Non-pigmented ciliary epithelial cell (primary cell): ENCODE measurements around the gene MRAP2.
"Not testable (repeated sequence)": the region's sequence is repeated elsewhere in the genome, so short reads cannot be mapped to it uniquely, and the experiment has no call there.

Experiments
- DNase-seq: peaks from one replicate; pipeline ENCODE4 v3.0.0-alpha.2; 2010; ENCODE audit warnings: low read depth

Gene MRAP2

GRCh38 chr6:84077645-84078044, 44.1 kb downstream of the MRAP2 start:
- no peak for DNase-seq

- DNase-seq, result no peak
Observed at GRCh38 chr6:84078335-84078734, 44.8 kb downstream of the MRAP2 start.

- DNase-seq, result no peak
Observed at GRCh38 chr6:84081222-84081621, 47.6 kb downstream of the MRAP2 start.

- no peak for DNase-seq
Observed at GRCh38 chr6:84082689-84083265, 49.2 kb downstream of the MRAP2 start.

DNA sequence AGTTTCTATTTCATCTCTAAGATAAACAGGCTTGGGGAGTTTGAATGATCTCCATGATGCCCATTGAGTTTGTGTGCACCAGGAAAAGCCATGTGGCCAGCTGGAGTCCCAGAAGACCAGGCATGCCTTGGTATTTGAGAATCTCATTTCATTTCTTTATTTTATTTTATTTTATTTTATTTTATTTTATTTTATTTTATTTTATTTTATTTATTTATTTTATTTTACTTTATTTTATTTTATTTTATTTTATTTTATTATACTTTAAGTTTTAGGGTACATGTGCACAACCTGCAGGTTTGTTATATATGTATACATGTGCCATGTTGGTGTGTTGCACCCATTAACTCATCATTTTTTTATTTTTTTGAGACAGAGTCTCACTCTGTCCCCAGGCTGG, 51.1 kb downstream of the MRAP2 start:
- DNase-seq, result not testable (repeated sequence)

GRCh38 chr6:84086056-84086455, 52.5 kb downstream of the MRAP2 start:
- no peak for DNase-seq

DNA sequence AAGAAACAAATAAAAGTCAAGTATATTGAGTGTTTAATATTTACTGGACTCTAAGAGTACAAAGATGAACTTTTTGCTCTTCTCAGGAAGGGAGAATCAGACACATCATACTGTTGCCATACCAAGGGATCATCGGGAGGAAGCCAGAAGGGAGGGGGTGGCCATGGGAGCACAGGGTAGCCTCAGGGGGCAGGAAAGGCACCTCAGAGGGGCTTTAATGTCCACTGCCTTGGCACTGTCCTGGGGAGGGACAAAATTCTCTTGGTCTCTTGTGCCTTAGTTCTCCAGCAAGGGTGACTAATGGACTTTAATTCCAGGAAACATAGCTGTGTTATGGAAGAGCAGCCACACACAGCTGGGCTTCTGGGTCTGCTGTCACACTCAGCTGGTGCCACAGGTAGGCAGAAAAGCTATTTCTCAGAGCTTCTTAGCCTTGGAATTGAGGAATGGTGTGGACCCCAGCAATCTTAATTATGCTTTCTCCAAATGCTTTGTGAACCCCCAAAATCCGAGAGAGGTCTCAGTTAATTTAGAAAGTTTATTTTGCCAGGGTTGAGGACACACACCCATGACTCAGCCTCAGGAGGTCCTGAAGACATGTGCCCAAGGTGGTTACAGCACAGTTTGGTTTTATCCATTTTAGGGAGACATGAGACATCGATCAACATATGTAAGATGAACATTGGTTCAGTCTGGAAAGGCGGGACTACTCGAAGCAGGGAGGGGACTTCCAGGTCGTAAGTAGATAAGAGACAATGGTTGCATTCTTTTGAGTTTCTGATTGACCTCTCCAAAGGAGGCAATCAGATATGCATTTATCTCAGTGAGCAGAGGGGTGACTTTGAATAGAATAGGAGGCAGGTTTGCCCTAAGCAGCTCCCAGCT, 53.2 kb downstream of the MRAP2 start:
- DNase-seq, result no peak

GRCh38 chr6:84089081-84089480, 55.5 kb downstream of the MRAP2 start:
- no peak for DNase-seq

- DNase-seq, result no peak
Observed at GRCh38 chr6:84089552-84089951, 56.0 kb downstream of the MRAP2 start.

DNA sequence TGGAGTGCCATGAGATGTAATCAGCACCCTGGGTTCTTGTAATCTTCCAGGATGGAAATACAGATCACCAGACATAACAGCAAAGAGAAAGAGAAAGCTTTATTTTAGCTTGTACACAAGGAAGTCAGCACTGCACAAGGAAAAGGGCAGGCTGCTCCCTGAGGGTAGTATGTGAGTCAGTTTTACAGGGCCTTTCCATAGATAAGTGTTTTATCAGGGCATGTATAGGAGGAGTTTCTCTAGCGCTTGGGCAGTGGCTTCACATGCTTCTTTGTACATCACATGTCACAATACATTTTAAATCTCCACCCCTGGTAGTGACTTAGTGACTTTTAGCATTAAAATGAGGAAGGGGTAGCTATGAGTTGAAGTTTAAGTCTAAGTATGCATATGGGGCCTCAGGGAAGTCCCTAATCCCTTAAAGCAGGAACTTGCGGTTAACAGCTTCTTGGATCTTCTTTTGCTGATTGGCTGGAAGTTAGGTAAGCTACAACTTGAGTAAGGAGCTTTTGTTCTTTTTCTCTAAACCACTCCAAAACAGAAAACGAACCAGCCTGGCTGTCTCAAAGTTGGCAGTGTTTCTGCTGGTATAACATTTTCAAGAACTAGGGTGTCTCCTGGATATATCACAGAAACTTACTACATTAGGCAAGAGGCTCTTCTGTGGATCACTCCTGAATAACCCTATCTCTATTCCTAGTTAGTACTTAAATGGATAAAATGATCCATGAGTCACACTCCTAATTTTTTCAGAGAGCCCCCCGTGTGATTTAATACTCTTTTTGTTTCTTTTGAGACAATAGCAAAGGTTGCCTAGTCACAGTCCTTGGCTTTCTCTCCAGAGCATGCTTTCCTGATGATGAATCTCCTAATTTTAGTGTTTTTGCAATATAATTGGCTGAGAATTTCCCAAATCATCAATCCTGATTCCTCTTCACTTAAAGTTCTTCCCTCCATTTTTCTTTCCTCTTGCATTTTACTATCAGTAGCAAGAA, 60.2 kb downstream of the MRAP2 start:
- DNase-seq, result no peak

DNA sequence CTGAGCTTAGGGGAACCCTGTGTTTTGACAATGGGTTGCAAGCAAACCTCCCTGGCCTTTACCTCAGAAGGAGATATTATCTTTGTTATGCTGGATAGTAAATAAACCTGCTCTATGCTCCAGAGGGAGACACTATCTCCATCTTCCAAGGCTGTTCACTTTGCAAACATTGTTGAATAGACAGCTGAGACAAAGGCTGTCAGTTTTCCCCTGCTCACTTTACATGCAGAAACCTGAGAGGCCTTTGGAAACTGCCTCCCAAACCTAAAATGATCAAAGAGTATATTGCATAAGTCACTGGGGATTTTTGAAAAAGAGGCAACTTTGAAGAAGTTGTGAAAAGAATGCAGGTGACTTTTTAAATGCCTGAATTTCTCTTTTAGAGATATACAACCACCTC, 61.6 kb downstream of the MRAP2 start:
- DNase-seq, result no peak

DNA sequence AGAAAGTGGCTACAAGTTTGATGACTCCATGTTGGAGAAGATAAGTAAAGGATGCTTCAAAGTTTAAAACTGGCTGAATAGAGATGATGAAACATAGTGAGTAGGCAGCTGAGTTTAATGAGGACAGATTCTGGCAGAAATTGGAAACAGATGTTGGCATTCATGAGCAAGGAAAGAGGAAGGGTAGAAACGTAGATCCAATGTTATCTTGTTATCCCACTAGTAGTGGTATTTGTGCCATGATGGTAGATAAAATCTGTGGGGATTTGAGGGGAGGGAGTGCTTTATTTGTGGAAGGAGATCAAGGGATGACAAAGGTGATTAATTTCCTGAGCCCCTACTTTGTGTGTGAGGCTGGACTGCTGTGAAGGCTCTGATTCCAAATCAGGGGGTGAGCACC, 69.5 kb downstream of the MRAP2 start:
- no peak for DNase-seq

DNA sequence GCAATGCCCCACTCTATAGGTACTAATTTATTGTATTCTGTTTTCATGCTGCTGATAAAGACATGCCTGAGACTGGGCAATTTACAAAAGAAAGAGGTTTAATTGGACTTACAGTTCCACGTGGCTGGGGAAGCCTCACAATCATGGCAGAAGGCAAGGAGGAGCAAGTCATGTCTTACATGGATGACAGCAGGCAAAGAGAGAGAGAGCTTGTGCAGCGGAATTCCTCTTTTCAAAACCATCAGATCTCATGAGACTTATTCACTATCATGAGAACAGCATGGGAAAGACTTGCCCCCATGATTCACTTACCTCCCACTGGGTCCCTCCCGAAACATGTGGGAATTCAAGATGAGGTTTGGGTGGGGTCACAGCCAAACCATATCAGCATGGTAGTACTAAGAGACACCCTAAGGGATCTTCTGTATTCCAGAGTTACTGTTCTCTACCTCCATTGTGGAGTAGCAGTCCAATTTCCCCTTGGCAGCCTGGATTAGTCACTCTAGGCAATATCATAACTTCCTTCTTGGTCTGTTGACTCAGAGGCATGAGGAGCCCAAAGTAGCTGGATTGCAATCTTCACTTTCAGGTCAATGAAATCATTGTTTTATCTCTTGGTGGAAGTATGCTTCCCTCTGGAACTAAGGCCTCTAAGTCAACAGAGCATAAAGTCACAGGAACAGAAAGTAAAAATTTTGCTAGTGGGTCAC, 71.8 kb downstream of the MRAP2 start:
- DNase-seq, result peak; percentile 9

- DNase-seq, result no peak
Observed at GRCh38 chr6:84107495-84107894, 73.9 kb downstream of the MRAP2 start.

- not testable (repeated sequence) for DNase-seq
Observed at GRCh38 chr6:84111351-84111750, 77.8 kb downstream of the MRAP2 start.

DNA sequence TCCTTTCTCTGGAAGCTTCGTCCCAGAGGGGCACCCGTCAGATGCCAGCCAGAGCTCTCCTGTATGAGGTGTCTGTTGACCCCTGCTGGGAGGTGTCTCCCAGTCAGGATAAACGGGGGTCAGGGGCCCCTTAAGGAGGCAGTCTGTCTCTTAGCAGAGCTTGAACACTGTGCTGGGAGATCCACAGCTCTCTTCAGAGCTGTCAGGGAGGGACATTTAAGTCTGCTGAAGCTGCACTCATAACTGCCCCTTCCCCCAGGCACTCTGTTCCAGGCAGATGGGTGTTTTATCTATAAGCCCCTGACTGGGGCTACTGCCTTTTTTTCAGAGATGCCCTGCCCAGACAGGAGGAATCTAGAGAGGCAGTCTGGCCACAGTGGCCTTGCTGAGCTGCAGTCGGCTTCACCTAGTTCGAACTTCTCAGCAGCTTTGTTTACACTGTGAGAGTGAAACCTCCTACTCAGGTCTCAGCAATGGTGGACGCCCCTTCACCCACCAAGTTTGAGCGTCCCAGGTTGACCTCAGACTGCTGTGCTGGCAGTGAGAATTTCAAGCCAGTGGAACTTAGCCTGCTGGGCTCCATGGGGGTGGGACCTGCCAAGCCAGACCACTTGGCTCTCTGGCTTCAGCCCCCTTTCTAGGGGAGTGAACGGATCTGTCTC, 81.5 kb downstream of the MRAP2 start:
- DNase-seq, result not testable (repeated sequence)

DNA sequence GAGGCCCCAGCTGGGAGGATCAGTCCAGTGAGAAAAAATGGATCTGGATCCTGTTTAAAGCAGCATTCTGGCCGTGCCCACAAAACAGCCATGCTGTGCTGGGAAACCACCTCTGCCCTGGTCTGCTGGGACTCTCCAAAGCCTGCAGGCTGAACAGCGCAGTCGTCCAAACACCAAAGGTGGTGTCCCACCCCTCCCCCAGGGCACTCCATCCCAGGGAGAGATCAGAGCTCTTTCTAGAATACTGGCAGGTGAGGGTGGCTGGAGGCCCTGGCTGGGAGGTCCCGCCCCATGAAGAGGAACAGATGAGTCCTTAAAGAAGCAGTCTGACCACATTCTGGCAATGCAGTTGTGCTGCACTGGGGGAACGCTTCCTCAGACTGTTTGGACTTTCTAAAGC, 84.6 kb downstream of the MRAP2 start:
- no peak for DNase-seq

- no peak for DNase-seq
Observed at GRCh38 chr6:84119277-84119676, 85.7 kb downstream of the MRAP2 start.

GRCh38 chr6:84123186-84123585, 89.6 kb downstream of the MRAP2 start:
- DNase-seq, result no peak

DNA sequence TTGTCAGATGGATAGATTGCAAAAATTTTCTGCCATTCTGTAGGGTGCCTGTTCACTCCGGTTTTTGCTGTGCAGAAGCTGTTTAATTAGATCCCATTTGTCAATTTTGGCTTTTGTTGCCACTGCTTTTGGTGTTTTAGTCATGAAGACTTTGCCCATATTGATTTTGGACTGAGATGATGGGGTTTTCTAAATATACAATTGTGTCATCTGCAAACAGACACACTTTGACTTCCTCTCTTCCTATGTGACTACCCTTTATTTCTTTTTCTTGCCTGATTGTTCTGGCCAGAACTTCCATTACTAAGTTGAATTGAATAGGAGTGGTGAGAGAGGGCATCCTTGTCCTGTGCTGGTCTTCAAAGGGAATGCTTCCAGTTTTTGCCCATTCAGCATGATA, 96.0 kb downstream of the MRAP2 start:
- not testable (repeated sequence) for DNase-seq

DNA sequence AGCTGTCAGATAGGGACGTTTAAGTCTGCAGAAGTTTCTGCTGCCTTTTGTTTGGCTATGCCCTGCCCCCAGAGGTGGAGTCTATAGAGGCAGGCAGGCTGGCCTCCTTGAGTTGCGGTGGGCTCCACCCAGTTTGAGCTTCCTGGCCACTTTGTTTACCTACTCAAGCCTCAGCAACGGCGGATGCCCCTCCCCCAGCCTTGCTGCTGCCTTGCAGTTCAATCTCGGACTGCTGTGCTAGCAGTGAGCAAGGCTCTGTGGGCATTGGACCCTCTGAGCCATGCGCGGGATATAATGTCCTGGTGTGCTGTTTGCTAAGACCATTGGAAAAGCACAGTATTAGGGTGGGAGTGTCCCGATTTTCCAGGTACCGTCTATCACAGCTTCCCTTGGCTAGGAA, 99.8 kb downstream of the MRAP2 start:
- DNase-seq, result not testable (repeated sequence)
